T-helper 17 cell (primary cell): Measurements from ENCODE around the gene CTNNBIP1. TPM values are rescaled to one million over a fixed set of nuclear protein-coding genes. Genes with fewer than 3 reads are reported as not detected.
A peak's percentile ranks its signal among the peaks of the same experiment; 100 is the strongest.

Experiments
- ATAC-seq: fragments of 150-1000 bp; cut with Tn5 transposase; 2 replicates; pipeline ENCODE4 v1.10.0; 2021; ENCODE audit warnings: mild to moderate bottlenecking, moderate library complexity
- DNase-seq, 3 donors: peaks; one replicate each; pipeline versions ENCODE4 v3.0.0 to v3.0.0-alpha.2; 2020 to 2021
- H3K9me3 ChIP-seq: one replicate; pipeline ENCODE4 v1.7.0; 2013; ENCODE audit warnings: low read length, mild to moderate bottlenecking; ENCODE audit not compliant: control insufficient read depth, poor library complexity, severe bottlenecking
- H3K27ac Mint-ChIP-seq: one replicate; pipeline ENCODE4 v1.8.0; 2022; ENCODE audit warnings: mild to moderate bottlenecking, moderate library complexity, mixed read lengths
- H3K27me3 Mint-ChIP-seq: one replicate; pipeline ENCODE4 v1.8.0; 2022; ENCODE audit warnings: mixed read lengths
- H3K36me3 Mint-ChIP-seq: one replicate; pipeline ENCODE4 v1.8.0; 2022; ENCODE audit warnings: low read depth, mixed read lengths
- H3K4me1 Mint-ChIP-seq: one replicate; pipeline ENCODE4 v1.8.0; 2022; ENCODE audit warnings: mild to moderate bottlenecking, mixed read lengths
- H3K4me3 Mint-ChIP-seq: one replicate; pipeline ENCODE4 v1.8.0; 2022; ENCODE audit warnings: mild to moderate bottlenecking, moderate library complexity, mixed read lengths
- total RNA-seq, 4 donors: library from RNA in 2 of 4; stranded (reverse) in 2 of 4; gene quantifications; one replicate each; pipeline ENCODE4 v1.2.3 and lab custom pipeline; 2022 to 2026

CTNNBIP1 gene
- total RNA-seq, 2 donors from 2014 or later: 9.2 to 10.5 TPM

- no peaks in the 10 kb centered on the region for H3K36me3 Mint-ChIP-seq
- H3K4me1 Mint-ChIP-seq: peaks cover 27% of the 10 kb centered on the region
- no peak for ATAC-seq
- H3K4me3 Mint-ChIP-seq: peak overlapping the region; percentile 21
- DNase-seq: no peak
- H3K27me3 Mint-ChIP-seq: no peaks in the 10 kb centered on the region
- peak overlapping the region; percentile 43 for H3K27ac Mint-ChIP-seq
- no peaks in the 10 kb centered on the region for H3K9me3 ChIP-seq
These were observed 2.3 kb upstream of the CTNNBIP1 start for GRCh38 chr1:9912264-9912936.

- no peaks in the 10 kb centered on the region for H3K36me3 Mint-ChIP-seq
- H3K27me3 Mint-ChIP-seq: no peaks in the 10 kb centered on the region
- ATAC-seq (peak; percentile 93), DNase-seq (peak; percentile 100)
- peaks cover 28% of the 10 kb centered on the region for H3K4me1 Mint-ChIP-seq
- H3K4me3 Mint-ChIP-seq: peak overlapping the region; percentile 91
- H3K27ac Mint-ChIP-seq: peak overlapping the region; percentile 80
- no peaks in the 10 kb centered on the region for H3K9me3 ChIP-seq
These were observed 532 bp upstream of the CTNNBIP1 start for GRCh38 chr1:9910423-9911178.

GRCh38 chr1:9909234-9910046, 629 bp downstream of the CTNNBIP1 start:
- H3K27me3 Mint-ChIP-seq: no peaks in the 10 kb centered on the region

GRCh38 chr1:9908871-9909233, 1.2 kb downstream of the CTNNBIP1 start:
- ATAC-seq (no peak), DNase-seq (no peak)
- H3K36me3 Mint-ChIP-seq: no peaks in the 10 kb centered on the region
- no peaks in the 10 kb centered on the region for H3K27me3 Mint-ChIP-seq
- H3K4me3 Mint-ChIP-seq: peak overlapping the region; percentile 99
- H3K27ac Mint-ChIP-seq: peak overlapping the region; percentile 93
- H3K4me1 Mint-ChIP-seq: peaks cover 39% of the 10 kb centered on the region
- H3K9me3 ChIP-seq: no peaks in the 10 kb centered on the region

More at GRCh38 chr1:9909234-9910046, 629 bp downstream of the CTNNBIP1 start:
- Mint-ChIP-seq H3K36me3 (no peaks in the 10 kb centered on the region), H3K4me3 (peak overlapping the region; percentile 99), H3K4me1 (peaks cover 37% of the 10 kb centered on the region), H3K27ac (peak overlapping the region; percentile 93)
- DNase-seq (peak in 2 of 3 donors; percentile 11 to 26), ATAC-seq (no peak)
- no peaks in the 10 kb centered on the region for H3K9me3 ChIP-seq

- H3K9me3 ChIP-seq: no peaks in the 10 kb centered on the region
- H3K27ac Mint-ChIP-seq: peak overlapping the region; percentile 43
- ATAC-seq (no peak), DNase-seq (no peak)
- H3K27me3 Mint-ChIP-seq: no peaks in the 10 kb centered on the region
- no peaks in the 10 kb centered on the region for H3K36me3 Mint-ChIP-seq
- peaks cover 39% of the 10 kb centered on the region for H3K4me1 Mint-ChIP-seq
- peak overlapping the region; percentile 68 for H3K4me3 Mint-ChIP-seq
These were observed 2.6 kb downstream of the CTNNBIP1 start for GRCh38 chr1:9907441-9907840.

GRCh38 chr1:9906466-9906865, 3.6 kb downstream of the CTNNBIP1 start:
- Mint-ChIP-seq H3K27ac (no peak overlapping the region), H3K36me3 (no peaks in the 10 kb centered on the region), H3K27me3 (no peaks in the 10 kb centered on the region), H3K4me1 (peaks cover 34% of the 10 kb centered on the region), H3K4me3 (no peak overlapping the region)
- ATAC-seq (no peak), DNase-seq (no peak)
- H3K9me3 ChIP-seq: no peaks in the 10 kb centered on the region

GRCh38 chr1:9905010-9905409, 5.1 kb downstream of the CTNNBIP1 start:
- Mint-ChIP-seq H3K27me3 (no peaks in the 10 kb centered on the region), H3K4me1 (peaks cover 29% of the 10 kb centered on the region), H3K27ac (peak overlapping the region; percentile 68), H3K4me3 (no peak overlapping the region), H3K36me3 (no peaks in the 10 kb centered on the region)
- DNase-seq (no peak), ATAC-seq (no peak)
- H3K9me3 ChIP-seq: no peaks in the 10 kb centered on the region

GRCh38 chr1:9904596-9904995, 5.5 kb downstream of the CTNNBIP1 start:
- Mint-ChIP-seq H3K4me1 (peaks cover 29% of the 10 kb centered on the region), H3K27ac (no peak overlapping the region), H3K4me3 (peak overlapping the region; percentile 41), H3K36me3 (no peaks in the 10 kb centered on the region), H3K27me3 (no peaks in the 10 kb centered on the region)
- no peaks in the 10 kb centered on the region for H3K9me3 ChIP-seq
- DNase-seq: no peak
- no peak for ATAC-seq

- no peak for DNase-seq
- H3K36me3 Mint-ChIP-seq: no peaks in the 10 kb centered on the region
- no peak for ATAC-seq
- H3K4me1 Mint-ChIP-seq: peaks cover 23% of the 10 kb centered on the region
- no peaks in the 10 kb centered on the region for H3K9me3 ChIP-seq
- H3K4me3 Mint-ChIP-seq: no peak overlapping the region
- no peak overlapping the region for H3K27ac Mint-ChIP-seq
- H3K27me3 Mint-ChIP-seq: no peaks in the 10 kb centered on the region
These were observed 6.1 kb downstream of the CTNNBIP1 start for GRCh38 chr1:9903801-9904527.

GRCh38 chr1:9902060-9902452, 8.0 kb downstream of the CTNNBIP1 start:
- no peak for DNase-seq
- Mint-ChIP-seq H3K27me3 (no peaks in the 10 kb centered on the region), H3K4me1 (peaks cover 14% of the 10 kb centered on the region), H3K4me3 (no peak overlapping the region), H3K36me3 (no peaks in the 10 kb centered on the region), H3K27ac (no peak overlapping the region)
- no peaks in the 10 kb centered on the region for H3K9me3 ChIP-seq
- no peak for ATAC-seq

GRCh38 chr1:9901148-9902059, 8.7 kb downstream of the CTNNBIP1 start:
- DNase-seq (no peak), ATAC-seq (no peak)
- Mint-ChIP-seq H3K4me1 (peaks cover 14% of the 10 kb centered on the region), H3K4me3 (no peak overlapping the region), H3K27me3 (no peaks in the 10 kb centered on the region), H3K27ac (no peak overlapping the region), H3K36me3 (no peaks in the 10 kb centered on the region)
- no peaks in the 10 kb centered on the region for H3K9me3 ChIP-seq
